Colonic mucosa (tissue), 4 donors: ENCODE data around the gene SUN1. TPM values are rescaled to one million over a fixed set of nuclear protein-coding genes. Genes with fewer than 3 reads are reported as not detected.

Source experiments
- DNase-seq: peaks from one replicate; pipeline ENCODE4 v3.0.0-alpha.2; 2020
- H3K27ac ChIP-seq: fragments of 200-600 bp; one replicate; pipeline ENCODE4 v1.8.0; 2021
- H3K27me3 ChIP-seq: fragments of 200-600 bp; one replicate; pipeline ENCODE4 v1.8.0; 2021
- H3K36me3 ChIP-seq: fragments of 200-600 bp; one replicate; pipeline ENCODE4 v1.8.0; 2021
- H3K4me1 ChIP-seq: fragments of 200-600 bp; one replicate; pipeline ENCODE4 v1.8.0; 2021; ENCODE audit warnings: mild to moderate bottlenecking
- H3K4me3 ChIP-seq: fragments of 200-600 bp; one replicate; pipeline ENCODE4 v1.8.0; 2021
- H3K9ac ChIP-seq, 2 donors: one replicate each; pipeline ENCODE4 v1.7.0; 2013; ENCODE audit warnings: control low read depth in 2 of 2, low read depth in 2 of 2, low read length in 2 of 2
- H3K9me3 ChIP-seq: fragments of 200-600 bp; one replicate; pipeline ENCODE4 v1.8.0; 2021
- intact Hi-C: fragments of 100-400 bp; cut with DNase I; formaldehyde crosslinking; loops from one replicate; pipeline ENCODE4 v1.14.1; 2022
- total RNA-seq, 2 donors: library from RNA; stranded (reverse); fragmentation: NEBNext Ultra II Directional in 1 of 2; extraction: Animal tissue kit (Norgen Biotek cat#: 25700) in 1 of 2; gene quantifications; one replicate each; pipeline ENCODE4 v1.2.1, GENCODE V29; 2021
- TF ChIP-seq, protein P1 (sequence below): fragments of 200-600 bp; IDR thresholded peaks from one replicate; pipeline ENCODE4 v1.8.0; 2022; ENCODE audit warnings: antibody characterized with exemption, mild to moderate bottlenecking
- donor health status: healthy.
- donor health status: DM: no; HTN: no; CAD: no.
- donor health status: DM: no; HTN: no; CAD: no.

The SUN1 gene
- total RNA-seq, 2 donors from 2014 or later = 122 to 158 TPM

DNA sequence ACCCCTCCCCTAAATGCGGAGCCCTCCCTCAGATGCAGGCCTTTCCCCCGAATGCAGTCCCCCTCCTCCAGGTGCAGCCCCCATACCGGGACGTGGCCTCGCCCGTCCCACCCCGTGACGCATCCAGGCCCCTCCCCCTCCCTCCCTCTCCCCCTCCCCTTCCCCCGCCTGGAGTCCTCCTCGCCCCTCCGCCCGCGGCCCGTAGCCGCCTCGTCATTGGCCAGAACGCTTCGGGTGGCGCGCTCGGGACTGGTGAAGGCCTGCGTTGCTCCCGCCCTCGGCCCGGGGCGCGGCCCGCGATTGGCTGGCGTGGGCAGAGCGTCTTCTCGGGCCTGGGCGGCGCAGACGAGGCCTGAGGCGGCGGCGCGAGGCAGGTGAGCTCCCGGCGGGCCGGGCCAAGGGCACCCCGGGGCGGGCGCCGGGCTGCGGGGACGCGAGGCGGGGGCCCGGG is 16.0 kb upstream of the SUN1 start:
- DNase-seq = peak; percentile 98
- H3K27me3 ChIP-seq = no peaks in the 10 kb centered on the region
- H3K27ac ChIP-seq = no peak overlapping the region
- no peaks in the 10 kb centered on the region for H3K9me3 ChIP-seq
- TF ChIP-seq, protein P1, sequence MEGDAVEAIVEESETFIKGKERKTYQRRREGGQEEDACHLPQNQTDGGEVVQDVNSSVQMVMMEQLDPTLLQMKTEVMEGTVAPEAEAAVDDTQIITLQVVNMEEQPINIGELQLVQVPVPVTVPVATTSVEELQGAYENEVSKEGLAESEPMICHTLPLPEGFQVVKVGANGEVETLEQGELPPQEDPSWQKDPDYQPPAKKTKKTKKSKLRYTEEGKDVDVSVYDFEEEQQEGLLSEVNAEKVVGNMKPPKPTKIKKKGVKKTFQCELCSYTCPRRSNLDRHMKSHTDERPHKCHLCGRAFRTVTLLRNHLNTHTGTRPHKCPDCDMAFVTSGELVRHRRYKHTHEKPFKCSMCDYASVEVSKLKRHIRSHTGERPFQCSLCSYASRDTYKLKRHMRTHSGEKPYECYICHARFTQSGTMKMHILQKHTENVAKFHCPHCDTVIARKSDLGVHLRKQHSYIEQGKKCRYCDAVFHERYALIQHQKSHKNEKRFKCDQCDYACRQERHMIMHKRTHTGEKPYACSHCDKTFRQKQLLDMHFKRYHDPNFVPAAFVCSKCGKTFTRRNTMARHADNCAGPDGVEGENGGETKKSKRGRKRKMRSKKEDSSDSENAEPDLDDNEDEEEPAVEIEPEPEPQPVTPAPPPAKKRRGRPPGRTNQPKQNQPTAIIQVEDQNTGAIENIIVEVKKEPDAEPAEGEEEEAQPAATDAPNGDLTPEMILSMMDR = no peak
- peak overlapping the region; percentile 40 to 72 for H3K9ac ChIP-seq
- peak overlapping the region; percentile 48 for H3K4me3 ChIP-seq
- no peaks in the 10 kb centered on the region for H3K36me3 ChIP-seq
- intact Hi-C loops = no loop called here
- peaks cover 5% of the 10 kb centered on the region for H3K4me1 ChIP-seq

DNA sequence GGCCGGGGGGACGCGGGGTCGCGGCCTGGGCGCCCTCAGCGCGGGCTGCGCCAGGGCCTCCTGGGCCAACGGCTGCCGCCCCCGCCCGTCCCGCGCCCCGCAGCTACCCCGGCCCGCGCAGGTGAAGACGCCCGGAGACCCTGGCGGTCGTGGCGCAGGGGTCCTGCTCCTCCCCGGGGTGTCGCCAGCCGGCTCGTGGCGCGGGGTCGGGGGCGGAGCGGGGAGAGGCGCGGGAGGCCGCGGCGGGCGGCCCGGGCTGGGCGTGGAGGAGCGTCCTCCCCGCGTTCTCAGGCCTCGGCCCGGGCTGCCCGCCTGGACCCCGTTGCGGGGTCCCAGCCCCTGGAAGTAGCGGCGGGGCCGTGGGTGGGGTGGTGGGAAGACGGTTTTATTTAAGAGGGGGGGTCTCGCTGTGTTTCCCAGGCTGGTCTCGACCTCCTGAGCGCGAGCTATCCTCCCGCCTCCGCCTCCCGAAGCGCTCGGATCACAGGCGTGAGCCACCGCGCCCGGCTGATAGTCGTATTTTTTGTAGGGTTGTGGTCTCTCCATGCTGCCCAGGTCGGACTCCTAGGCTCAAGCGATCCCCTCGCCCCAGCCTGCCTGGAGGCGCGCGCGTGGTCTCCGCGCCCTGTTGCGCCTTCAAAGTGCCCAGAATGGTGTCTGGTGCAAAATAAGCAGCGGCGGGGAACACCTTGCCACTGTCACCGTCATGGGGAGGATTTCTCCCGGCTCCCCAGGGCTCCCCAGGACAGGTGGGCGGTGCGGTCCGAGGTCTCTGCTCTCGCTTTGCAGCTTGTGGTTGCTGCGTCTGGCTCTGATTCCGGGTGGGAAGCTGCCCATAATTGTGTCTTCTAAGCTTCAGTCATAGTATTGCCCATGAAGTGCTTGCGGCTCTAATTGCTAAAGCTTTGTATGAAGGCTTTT is 15.3 kb upstream of the SUN1 start:
- H3K36me3 ChIP-seq = no peaks in the 10 kb centered on the region
- H3K4me3 ChIP-seq = peak overlapping the region; percentile 58
- TF ChIP-seq, protein P1 = no peak
- no peaks in the 10 kb centered on the region for H3K27me3 ChIP-seq
- H3K4me1 ChIP-seq = peaks cover 9% of the 10 kb centered on the region
- intact Hi-C loops = no loop called here
- peak; percentile 57 for DNase-seq
- H3K9me3 ChIP-seq = no peaks in the 10 kb centered on the region
- H3K27ac ChIP-seq = peak overlapping the region; percentile 37
- peak overlapping the region; percentile 72 to 91 for H3K9ac ChIP-seq

DNA sequence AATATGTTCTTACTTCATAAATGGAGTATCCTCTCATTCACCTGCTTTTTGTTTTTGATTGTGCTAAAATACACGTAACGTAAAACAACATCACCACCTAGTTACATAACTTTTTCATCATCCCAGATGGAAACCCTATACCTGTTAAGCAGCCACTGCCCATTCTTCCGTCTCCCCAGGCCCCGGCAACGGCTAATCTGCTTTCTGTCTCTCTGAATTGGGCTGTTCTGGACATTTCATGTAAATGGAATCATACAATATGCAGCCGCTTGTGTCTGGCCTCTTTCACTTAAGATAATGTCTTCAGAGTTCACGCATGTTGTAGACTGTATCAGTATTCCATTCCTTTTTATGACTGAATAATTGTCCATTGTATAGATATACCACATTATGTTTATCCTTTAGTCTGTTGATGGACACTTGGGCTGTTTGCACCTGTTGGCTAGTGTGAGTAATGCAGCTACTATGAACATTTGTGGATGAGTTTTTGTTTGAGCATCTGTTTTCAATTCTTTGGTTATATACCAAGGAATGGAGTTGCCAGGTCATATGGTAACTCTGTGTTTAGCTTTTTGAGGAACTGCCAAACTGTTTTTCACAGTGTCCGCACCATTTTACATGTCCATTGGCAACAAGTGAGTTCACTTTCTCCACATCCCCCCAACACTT is 14.1 kb upstream of the SUN1 start:
- Histone ChIP-seq H3K9me3 (no peaks in the 10 kb centered on the region), H3K27me3 (no peaks in the 10 kb centered on the region), H3K9ac (no peak overlapping the region), H3K36me3 (no peaks in the 10 kb centered on the region), H3K27ac (no peak overlapping the region), H3K4me3 (no peak overlapping the region), H3K4me1 (peaks cover 9% of the 10 kb centered on the region)
- intact Hi-C loops = no loop called here
- DNase-seq = no peak
- TF ChIP-seq, protein P1 = peak; percentile 46

DNA sequence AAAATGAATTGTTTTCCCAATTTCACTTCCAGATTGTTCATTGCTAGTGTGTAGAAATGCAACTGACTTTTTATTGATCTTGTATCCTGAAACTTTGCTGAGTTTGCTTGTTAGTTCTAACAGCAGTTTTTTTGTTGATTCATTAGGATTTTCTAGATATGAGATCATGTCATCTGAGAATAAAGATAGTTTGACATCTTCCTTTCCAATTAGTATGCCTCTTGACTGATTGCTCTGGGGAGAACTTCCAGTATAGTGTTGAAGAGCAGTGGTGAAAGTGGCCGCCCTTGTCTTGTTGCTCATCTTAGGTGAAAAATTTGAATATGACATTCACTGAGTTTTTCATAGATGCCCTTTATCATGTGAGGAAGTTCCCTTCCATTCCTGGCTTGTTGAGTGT is 11.9 kb upstream of the SUN1 start:
- intact Hi-C loops = no loop called here
- no peak for DNase-seq
- Histone ChIP-seq H3K4me1 (peaks cover 9% of the 10 kb centered on the region), H3K9me3 (no peaks in the 10 kb centered on the region), H3K27me3 (no peaks in the 10 kb centered on the region), H3K4me3 (no peak overlapping the region), H3K27ac (no peak overlapping the region), H3K36me3 (no peaks in the 10 kb centered on the region), H3K9ac (no peak overlapping the region)
- TF ChIP-seq, protein P1 = no peak

DNA sequence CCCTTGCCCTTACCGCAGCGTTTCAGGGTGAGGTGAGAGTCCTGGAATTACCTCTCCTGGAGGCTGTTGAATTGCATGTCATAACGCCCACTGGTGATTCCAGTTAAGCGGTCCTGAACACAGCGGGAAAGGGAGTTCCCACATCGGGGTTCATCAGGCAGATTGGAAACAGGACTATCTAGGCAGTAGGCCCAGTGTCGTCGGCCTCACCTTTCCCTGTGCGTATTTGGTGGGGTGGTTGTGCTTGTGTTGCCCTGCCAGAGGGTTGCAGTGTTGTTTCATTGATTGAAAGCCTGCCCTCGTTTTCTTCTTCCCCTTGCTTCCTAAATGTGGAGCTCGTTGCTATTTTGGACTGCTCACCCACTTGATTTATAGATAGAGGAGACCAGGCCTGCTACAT is 10.6 kb upstream of the SUN1 start:
- Histone ChIP-seq H3K36me3 (no peaks in the 10 kb centered on the region), H3K27me3 (no peaks in the 10 kb centered on the region), H3K4me3 (no peak overlapping the region), H3K9me3 (no peaks in the 10 kb centered on the region), H3K4me1 (peaks cover 9% of the 10 kb centered on the region), H3K9ac (peak overlapping the region; percentile 9 to 54), H3K27ac (no peak overlapping the region)
- intact Hi-C loops = no loop called here
- TF ChIP-seq, protein P1 = no peak
- DNase-seq = no peak
